WTC11 (cell line): Measurements from ENCODE around the gene GPLD1. TPM values are rescaled to one million over a fixed set of nuclear protein-coding genes. Genes with fewer than 3 reads are reported as not detected.

Experiments used
- ATAC-seq: fragments of 200-7000 bp; cut with Tn5 transposase; 2 replicates; pipeline ENCODE4 v1.10.0; 2021; ENCODE audit warnings: mild to moderate bottlenecking, moderate library complexity
- CTCF ChIA-PET: fragments of 300-600 bp; sonication (Branson Sonifier 250); formaldehyde crosslinking; loops from one replicate; lab custom pipeline; 2021; ENCODE audit warnings: antibody characterized with exemption; lab: Charles Lee
- POLR2A ChIA-PET: fragments of 350-600 bp; sonication (Branson Sonifier 250); formaldehyde crosslinking; loops from one replicate; lab custom pipeline; 2021; ENCODE audit warnings: antibody characterized with exemption; lab: Charles Lee
- DNase-seq: peaks from one replicate; pipeline ENCODE4 v3.0.0; 2021; ENCODE audit warnings: low spot score
- H3K27ac Mint-ChIP-seq: 2 replicates; pipeline ENCODE4 v1.8.0; 2021; ENCODE audit warnings: mixed read lengths
- H3K27me3 Mint-ChIP-seq: 2 replicates; pipeline ENCODE4 v1.8.0; 2021; ENCODE audit warnings: low read depth, mild to moderate bottlenecking, moderate library complexity, mixed read lengths
- H3K36me3 Mint-ChIP-seq: 2 replicates; pipeline ENCODE4 v1.8.0; 2021; ENCODE audit warnings: mixed read lengths
- H3K4me1 Mint-ChIP-seq: 2 replicates; pipeline ENCODE4 v1.8.0; 2022; ENCODE audit warnings: mixed read lengths
- H3K4me3 Mint-ChIP-seq: 2 replicates; pipeline ENCODE4 v1.8.0; 2021; ENCODE audit warnings: mild to moderate bottlenecking, moderate library complexity, mixed read lengths
- H3K9me3 Mint-ChIP-seq: 2 replicates; pipeline ENCODE4 v1.8.0; 2021; ENCODE audit warnings: mixed read lengths
- HMGA2 ChIP-seq: fragments of 250-450 bp; sonication (Bioruptor Pico); IDR thresholded peaks from 2 replicates; pipeline ENCODE4 v1.4.0; 2021; ENCODE audit warnings: mild to moderate bottlenecking, moderate library complexity
- NR3C1 ChIP-seq: sonication (generic); formaldehyde crosslinking; conservative IDR thresholded peaks from 2 replicates; pipeline ENCODE4 v1.8.1; 2023; ENCODE audit warnings: low read depth, mild to moderate bottlenecking, missing genetic modification reagents
- RELA ChIP-seq: sonication (generic); formaldehyde crosslinking; IDR thresholded peaks from 2 replicates; pipeline ENCODE4 v1.8.1; 2022; ENCODE audit warnings: missing genetic modification reagents, mild to moderate bottlenecking, borderline replicate concordance
- ZNF396 ChIP-seq: fragments of 250-450 bp; sonication (Bioruptor Pico); IDR thresholded peaks from 2 replicates; pipeline ENCODE4 v1.8.0; 2021; ENCODE audit warnings: mild to moderate bottlenecking, moderate library complexity, borderline replicate concordance
- total RNA-seq: library from RNA; stranded (reverse); gene quantifications from 3 replicates; pipeline ENCODE4 v1.2.3, GENCODE V29; 2021
- TF ChIP-seq, protein P1 (sequence below): fragments of 250-450 bp; sonication (Bioruptor Pico); IDR thresholded peaks from 2 replicates; pipeline ENCODE4 v1.9.0; 2021; ENCODE audit warnings: moderate library complexity, mild to moderate bottlenecking, inconsistent platforms, borderline replicate concordance
- TF ChIP-seq, protein P2 (sequence below): fragments of 200-600 bp; IDR thresholded peaks from 2 replicates; pipeline ENCODE4 v1.8.0; 2022; ENCODE audit warnings: antibody characterized with exemption
- TF ChIP-seq, protein P3 (sequence below): sonication (generic); formaldehyde crosslinking; conservative IDR thresholded peaks from 2 replicates; pipeline ENCODE4 v1.8.1; 2023; ENCODE audit warnings: mild to moderate bottlenecking, low read depth, missing genetic modification reagents, moderate library complexity
- TF ChIP-seq, protein P4 (sequence below): sonication (generic); formaldehyde crosslinking; IDR thresholded peaks from 2 replicates; pipeline ENCODE4 v1.8.1; 2022; ENCODE audit warnings: missing genetic modification reagents, borderline replicate concordance
- TF ChIP-seq, protein P5 (sequence below): sonication (generic); formaldehyde crosslinking; IDR thresholded peaks from 2 replicates; pipeline ENCODE4 v1.8.1; 2023; ENCODE audit warnings: mild to moderate bottlenecking, missing genetic modification reagents, moderate library complexity
- TF ChIP-seq, protein P6 (sequence below): fragments of 250-450 bp; sonication (Bioruptor Pico); conservative IDR thresholded peaks from 2 replicates; pipeline ENCODE4 v1.9.0; 2021; ENCODE audit warnings: mild to moderate bottlenecking
- TF ChIP-seq, protein P7 (sequence below): sonication (generic); formaldehyde crosslinking; IDR thresholded peaks from 2 replicates; pipeline ENCODE4 v1.8.0; 2022; ENCODE audit warnings: mild to moderate bottlenecking, missing genetic modification reagents
- TF ChIP-seq, protein P8 (sequence below): sonication (generic); formaldehyde crosslinking; IDR thresholded peaks from 2 replicates; pipeline ENCODE4 v1.8.1; 2022; ENCODE audit warnings: mild to moderate bottlenecking, missing genetic modification reagents, moderate library complexity, borderline replicate concordance

GPLD1 gene
- total RNA-seq, 1 experiment from 2014 or later = 8.4 TPM

DNA sequence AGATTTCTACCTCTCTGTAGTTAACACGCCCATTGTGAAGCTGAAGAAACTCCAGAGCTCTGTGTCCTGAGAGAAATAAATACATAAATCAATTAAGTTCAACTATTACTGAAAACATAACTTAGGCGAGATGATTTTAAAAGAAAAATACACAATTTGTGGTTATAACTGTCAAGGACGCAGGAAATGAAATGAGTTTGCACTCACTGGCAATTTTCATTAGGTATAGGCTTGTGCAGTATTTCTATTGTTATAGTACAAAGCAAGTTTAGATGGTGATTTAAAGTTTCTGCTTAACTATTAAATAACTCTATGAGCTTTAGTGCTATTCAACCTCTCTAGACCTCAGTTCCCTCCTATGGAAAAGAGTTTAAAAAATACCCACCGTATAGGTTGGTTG, 3.3 kb downstream of the GPLD1 start (continued):
- TF ChIP-seq, protein P1, sequence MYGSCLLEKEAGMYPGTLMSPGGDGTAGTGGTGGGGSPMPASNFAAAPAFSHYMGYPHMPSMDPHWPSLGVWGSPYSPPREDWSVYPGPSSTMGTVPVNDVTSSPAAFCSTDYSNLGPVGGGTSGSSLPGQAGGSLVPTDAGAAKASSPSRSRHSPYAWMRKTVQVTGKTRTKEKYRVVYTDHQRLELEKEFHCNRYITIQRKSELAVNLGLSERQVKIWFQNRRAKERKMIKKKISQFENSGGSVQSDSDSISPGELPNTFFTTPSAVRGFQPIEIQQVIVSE (CRISPR knock-in tag) = no peak

DNA sequence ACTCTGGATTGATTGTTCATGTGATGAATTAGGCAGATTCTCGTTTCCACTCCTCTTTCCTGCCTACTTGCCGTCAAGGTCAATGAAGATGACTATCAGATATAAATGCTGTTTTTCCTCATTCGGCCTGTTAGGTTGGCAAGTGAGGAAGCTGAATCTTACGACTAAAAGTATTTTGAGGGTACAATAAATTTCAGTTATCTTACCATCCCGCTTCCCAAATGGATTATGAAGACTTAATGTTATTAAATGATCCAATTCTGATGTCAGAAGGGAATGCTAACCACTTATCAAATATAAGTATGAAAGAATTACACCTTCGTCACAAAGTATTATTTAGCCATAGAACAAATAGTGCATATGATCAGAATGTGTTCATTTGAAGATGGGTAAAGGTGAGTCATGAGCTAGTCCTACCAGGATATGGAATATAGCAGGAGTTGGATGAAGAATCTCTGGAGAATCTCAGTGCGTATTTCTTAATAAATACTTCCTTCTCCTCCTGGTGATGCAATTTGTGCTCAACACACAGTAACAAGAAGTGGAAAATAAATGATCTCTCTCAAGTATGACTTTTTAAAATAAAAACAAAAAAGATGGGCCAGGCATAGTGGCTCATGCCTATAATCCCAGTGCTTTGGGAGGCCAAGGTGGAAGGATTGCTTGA, 4.6 kb downstream of the GPLD1 start:
- no peak overlapping the region for H3K27ac Mint-ChIP-seq
- H3K27me3 Mint-ChIP-seq = no peaks in the 10 kb centered on the region
- H3K9me3 Mint-ChIP-seq = peaks cover 10% of the 10 kb centered on the region
- ATAC-seq = no peak
- H3K36me3 Mint-ChIP-seq = peaks cover 8% of the 10 kb centered on the region
- no peaks in the 10 kb centered on the region; the same call in 1 of the 2 replicates for H3K4me1 Mint-ChIP-seq
- no peak overlapping the region for H3K4me3 Mint-ChIP-seq
- ChIA-PET POLR2A (no interaction called here), CTCF (no interaction called here)
- no peak for DNase-seq
- TF ChIP-seq, protein P2, sequence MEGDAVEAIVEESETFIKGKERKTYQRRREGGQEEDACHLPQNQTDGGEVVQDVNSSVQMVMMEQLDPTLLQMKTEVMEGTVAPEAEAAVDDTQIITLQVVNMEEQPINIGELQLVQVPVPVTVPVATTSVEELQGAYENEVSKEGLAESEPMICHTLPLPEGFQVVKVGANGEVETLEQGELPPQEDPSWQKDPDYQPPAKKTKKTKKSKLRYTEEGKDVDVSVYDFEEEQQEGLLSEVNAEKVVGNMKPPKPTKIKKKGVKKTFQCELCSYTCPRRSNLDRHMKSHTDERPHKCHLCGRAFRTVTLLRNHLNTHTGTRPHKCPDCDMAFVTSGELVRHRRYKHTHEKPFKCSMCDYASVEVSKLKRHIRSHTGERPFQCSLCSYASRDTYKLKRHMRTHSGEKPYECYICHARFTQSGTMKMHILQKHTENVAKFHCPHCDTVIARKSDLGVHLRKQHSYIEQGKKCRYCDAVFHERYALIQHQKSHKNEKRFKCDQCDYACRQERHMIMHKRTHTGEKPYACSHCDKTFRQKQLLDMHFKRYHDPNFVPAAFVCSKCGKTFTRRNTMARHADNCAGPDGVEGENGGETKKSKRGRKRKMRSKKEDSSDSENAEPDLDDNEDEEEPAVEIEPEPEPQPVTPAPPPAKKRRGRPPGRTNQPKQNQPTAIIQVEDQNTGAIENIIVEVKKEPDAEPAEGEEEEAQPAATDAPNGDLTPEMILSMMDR = no peak
- no peak for TF ChIP-seq NR3C1 (CRISPR knock-in tag)
- TF ChIP-seq RELA (CRISPR knock-in tag) = no peak
- TF ChIP-seq, protein P3, sequence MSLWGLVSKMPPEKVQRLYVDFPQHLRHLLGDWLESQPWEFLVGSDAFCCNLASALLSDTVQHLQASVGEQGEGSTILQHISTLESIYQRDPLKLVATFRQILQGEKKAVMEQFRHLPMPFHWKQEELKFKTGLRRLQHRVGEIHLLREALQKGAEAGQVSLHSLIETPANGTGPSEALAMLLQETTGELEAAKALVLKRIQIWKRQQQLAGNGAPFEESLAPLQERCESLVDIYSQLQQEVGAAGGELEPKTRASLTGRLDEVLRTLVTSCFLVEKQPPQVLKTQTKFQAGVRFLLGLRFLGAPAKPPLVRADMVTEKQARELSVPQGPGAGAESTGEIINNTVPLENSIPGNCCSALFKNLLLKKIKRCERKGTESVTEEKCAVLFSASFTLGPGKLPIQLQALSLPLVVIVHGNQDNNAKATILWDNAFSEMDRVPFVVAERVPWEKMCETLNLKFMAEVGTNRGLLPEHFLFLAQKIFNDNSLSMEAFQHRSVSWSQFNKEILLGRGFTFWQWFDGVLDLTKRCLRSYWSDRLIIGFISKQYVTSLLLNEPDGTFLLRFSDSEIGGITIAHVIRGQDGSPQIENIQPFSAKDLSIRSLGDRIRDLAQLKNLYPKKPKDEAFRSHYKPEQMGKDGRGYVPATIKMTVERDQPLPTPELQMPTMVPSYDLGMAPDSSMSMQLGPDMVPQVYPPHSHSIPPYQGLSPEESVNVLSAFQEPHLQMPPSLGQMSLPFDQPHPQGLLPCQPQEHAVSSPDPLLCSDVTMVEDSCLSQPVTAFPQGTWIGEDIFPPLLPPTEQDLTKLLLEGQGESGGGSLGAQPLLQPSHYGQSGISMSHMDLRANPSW (CRISPR knock-in tag) = no peak
- TF ChIP-seq HMGA2 = no peak
- TF ChIP-seq, protein P4, sequence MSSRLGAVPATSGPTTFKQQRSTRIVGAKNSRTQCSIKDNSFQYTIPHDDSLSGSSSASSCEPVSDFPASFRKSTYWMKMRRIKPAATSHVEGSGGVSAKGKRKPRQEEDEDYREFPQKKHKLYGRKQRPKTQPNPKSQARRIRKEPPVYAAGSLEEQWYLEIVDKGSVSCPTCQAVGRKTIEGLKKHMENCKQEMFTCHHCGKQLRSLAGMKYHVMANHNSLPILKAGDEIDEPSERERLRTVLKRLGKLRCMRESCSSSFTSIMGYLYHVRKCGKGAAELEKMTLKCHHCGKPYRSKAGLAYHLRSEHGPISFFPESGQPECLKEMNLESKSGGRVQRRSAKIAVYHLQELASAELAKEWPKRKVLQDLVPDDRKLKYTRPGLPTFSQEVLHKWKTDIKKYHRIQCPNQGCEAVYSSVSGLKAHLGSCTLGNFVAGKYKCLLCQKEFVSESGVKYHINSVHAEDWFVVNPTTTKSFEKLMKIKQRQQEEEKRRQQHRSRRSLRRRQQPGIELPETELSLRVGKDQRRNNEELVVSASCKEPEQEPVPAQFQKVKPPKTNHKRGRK = no peak
- TF ChIP-seq, protein P5, sequence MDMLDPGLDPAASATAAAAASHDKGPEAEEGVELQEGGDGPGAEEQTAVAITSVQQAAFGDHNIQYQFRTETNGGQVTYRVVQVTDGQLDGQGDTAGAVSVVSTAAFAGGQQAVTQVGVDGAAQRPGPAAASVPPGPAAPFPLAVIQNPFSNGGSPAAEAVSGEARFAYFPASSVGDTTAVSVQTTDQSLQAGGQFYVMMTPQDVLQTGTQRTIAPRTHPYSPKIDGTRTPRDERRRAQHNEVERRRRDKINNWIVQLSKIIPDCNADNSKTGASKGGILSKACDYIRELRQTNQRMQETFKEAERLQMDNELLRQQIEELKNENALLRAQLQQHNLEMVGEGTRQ (CRISPR knock-in tag) = no peak
- TF ChIP-seq, protein P6, sequence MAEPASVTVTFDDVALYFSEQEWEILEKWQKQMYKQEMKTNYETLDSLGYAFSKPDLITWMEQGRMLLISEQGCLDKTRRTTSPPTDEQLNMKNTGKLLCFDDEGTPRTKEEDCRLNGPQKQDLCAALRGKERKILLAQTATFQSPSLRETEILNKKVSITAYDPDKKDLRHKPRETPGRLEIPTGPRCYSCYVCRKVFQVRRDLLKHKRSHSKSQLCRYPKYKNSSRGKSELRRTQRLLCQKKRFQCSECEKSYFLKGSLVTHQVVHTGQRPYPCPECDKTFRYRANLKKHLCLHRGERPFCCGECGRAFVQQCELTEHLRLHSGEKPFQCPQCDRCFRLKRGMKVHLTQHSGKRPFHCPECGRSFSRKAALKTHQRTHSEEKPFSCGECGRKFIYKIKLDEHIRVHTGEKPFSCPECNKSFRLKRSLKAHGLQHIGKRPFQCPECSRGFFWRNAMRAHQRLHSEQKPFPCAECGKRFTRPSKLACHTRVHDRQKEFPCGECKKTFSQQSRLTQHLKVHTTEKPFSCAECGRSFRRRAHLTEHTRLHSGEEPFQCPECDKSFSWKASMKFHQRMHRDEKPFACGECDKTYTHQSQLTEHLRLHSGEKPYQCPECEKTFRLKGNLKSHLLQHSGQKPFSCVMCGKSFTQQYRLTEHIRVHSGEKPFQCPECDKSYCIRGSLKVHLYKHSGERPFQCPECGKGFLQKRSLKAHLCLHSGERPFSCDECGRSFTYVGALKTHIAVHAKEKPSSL = no peak
- no peak for TF ChIP-seq ZNF396 (CRISPR knock-in tag)
- TF ChIP-seq, protein P7, sequence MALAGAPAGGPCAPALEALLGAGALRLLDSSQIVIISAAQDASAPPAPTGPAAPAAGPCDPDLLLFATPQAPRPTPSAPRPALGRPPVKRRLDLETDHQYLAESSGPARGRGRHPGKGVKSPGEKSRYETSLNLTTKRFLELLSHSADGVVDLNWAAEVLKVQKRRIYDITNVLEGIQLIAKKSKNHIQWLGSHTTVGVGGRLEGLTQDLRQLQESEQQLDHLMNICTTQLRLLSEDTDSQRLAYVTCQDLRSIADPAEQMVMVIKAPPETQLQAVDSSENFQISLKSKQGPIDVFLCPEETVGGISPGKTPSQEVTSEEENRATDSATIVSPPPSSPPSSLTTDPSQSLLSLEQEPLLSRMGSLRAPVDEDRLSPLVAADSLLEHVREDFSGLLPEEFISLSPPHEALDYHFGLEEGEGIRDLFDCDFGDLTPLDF = no peak
- TF ChIP-seq, protein P8, sequence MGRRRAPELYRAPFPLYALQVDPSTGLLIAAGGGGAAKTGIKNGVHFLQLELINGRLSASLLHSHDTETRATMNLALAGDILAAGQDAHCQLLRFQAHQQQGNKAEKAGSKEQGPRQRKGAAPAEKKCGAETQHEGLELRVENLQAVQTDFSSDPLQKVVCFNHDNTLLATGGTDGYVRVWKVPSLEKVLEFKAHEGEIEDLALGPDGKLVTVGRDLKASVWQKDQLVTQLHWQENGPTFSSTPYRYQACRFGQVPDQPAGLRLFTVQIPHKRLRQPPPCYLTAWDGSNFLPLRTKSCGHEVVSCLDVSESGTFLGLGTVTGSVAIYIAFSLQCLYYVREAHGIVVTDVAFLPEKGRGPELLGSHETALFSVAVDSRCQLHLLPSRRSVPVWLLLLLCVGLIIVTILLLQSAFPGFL (CRISPR knock-in tag) = no peak
- TF ChIP-seq, all 79 proteins: peak for 0
